SW 1271 (cell line): ENCODE data around the gene INPP5K.
A peak's percentile ranks its signal among the peaks of the same experiment; 100 is the strongest.
"Not testable (repeated sequence)": the region's sequence is repeated elsewhere in the genome, so short reads cannot be mapped to it uniquely, and the experiment has no call there.

Experiments used
- DNase-seq, 2 experiments: peaks; one replicate each; lab custom pipeline; 2025; lab: John Stamatoyannopoulos, UW

INPP5K gene

GRCh38 chr17:1464186-1464585 lies 52.2 kb downstream of the INPP5K start:
- no peak for DNase-seq

- peak in 1 of 2 experiments; percentile 37 for DNase-seq
These were observed 54.0 kb downstream of the INPP5K start for GRCh38 chr17:1462164-1463112.

GRCh38 chr17:1461198-1461944 lies 55.0 kb downstream of the INPP5K start:
- no peak for DNase-seq

- peak in 1 of 2 experiments; percentile 26 for DNase-seq
These were observed 56.2 kb downstream of the INPP5K start for GRCh38 chr17:1460233-1460632.

GRCh38 chr17:1455797-1456599 lies 60.4 kb downstream of the INPP5K start, which contains the start of gene CRK:
CRK (minus strand) TSS chr17:1456232; CDS start chr17:1456117, 115 bp downstream.
- DNase-seq = peak; percentile 80 to 87

- DNase-seq = peak; percentile 49 to 66
These were observed 61.1 kb downstream of the INPP5K start for GRCh38 chr17:1455291-1455796.

GRCh38 chr17:1454541-1454940 lies 61.9 kb downstream of the INPP5K start:
- no peak for DNase-seq

GRCh38 chr17:1453694-1454093 lies 62.7 kb downstream of the INPP5K start:
- not testable (repeated sequence) for DNase-seq

- no peak for DNase-seq
These were observed 63.6 kb downstream of the INPP5K start for GRCh38 chr17:1452836-1453235.

- not testable (repeated sequence) for DNase-seq
These were observed 66.2 kb downstream of the INPP5K start for GRCh38 chr17:1450261-1450660.

- no peak for DNase-seq
These were observed 66.9 kb downstream of the INPP5K start for GRCh38 chr17:1449412-1449967.

- peak in 1 of 2 experiments; percentile 23 for DNase-seq
These were observed 69.4 kb downstream of the INPP5K start for GRCh38 chr17:1447052-1447451.

- DNase-seq = no peak
These were observed 70.2 kb downstream of the INPP5K start for GRCh38 chr17:1446201-1446600.

GRCh38 chr17:1445695-1446094 lies 70.7 kb downstream of the INPP5K start:
- DNase-seq = not testable (repeated sequence)
